NCI-H510A treated with DMSO at 0.1 percent for 48 hours (cell line): ENCODE results near the gene AGMAT.

Experiments
- DNase-seq: peaks from one replicate; lab custom pipeline; 2025; lab: John Stamatoyannopoulos, UW

Gene AGMAT

GRCh38 chr1:15568387-15569073 lies 16.3 kb downstream of the AGMAT start:
- no peak for DNase-seq

- DNase-seq = no peak
Measured at GRCh38 chr1:15559189-15559810, 25.6 kb downstream of the AGMAT start.

GRCh38 chr1:15558516-15558915 lies 26.3 kb downstream of the AGMAT start:
- no peak for DNase-seq

- no peak for DNase-seq
Measured at GRCh38 chr1:15557594-15557993, 27.3 kb downstream of the AGMAT start.

- no peak for DNase-seq
Measured at GRCh38 chr1:15557008-15557407, 27.8 kb downstream of the AGMAT start.

GRCh38 chr1:15550573-15550972 lies 34.3 kb downstream of the AGMAT start:
- DNase-seq = no peak

GRCh38 chr1:15546641-15547040 lies 38.2 kb downstream of the AGMAT start:
- no peak for DNase-seq

GRCh38 chr1:15543589-15544568 lies 41.0 kb downstream of the AGMAT start:
- no peak for DNase-seq

- no peak for DNase-seq
Measured at GRCh38 chr1:15543251-15543588, 41.6 kb downstream of the AGMAT start.

GRCh38 chr1:15542388-15543250 lies 42.2 kb downstream of the AGMAT start:
- DNase-seq = no peak

GRCh38 chr1:15541231-15541792 lies 43.5 kb downstream of the AGMAT start:
- no peak for DNase-seq

- DNase-seq = no peak
Measured at GRCh38 chr1:15540186-15540585, 44.7 kb downstream of the AGMAT start.

GRCh38 chr1:15538771-15539170 lies 46.1 kb downstream of the AGMAT start:
- DNase-seq = no peak

GRCh38 chr1:15531682-15532081 lies 53.2 kb downstream of the AGMAT start:
- no peak for DNase-seq

GRCh38 chr1:15531003-15531402 lies 53.8 kb downstream of the AGMAT start:
- no peak for DNase-seq

- DNase-seq = peak; percentile 100
Measured at GRCh38 chr1:15526490-15527339, 58.1 kb downstream of the AGMAT start, which contains the start of gene DNAJC16. TSS of gene DNAJC16 (plus strand) at chr1:15526848. CDS start at chr1:15529106, 2,258 bp downstream.

- DNase-seq = peak; percentile 80
Measured at GRCh38 chr1:15526021-15526489, 58.8 kb downstream of the AGMAT start.

GRCh38 chr1:15525050-15526020 lies 59.5 kb downstream of the AGMAT start:
- peak; percentile 80 for DNase-seq
